Activated CD4-positive, alpha-beta T cell treated with anti-CD3 and anti-CD28 coated beads for 1 hour (primary cell): ENCODE measurements around the gene PGRMC2.
"Not testable (repeated sequence)": the region's sequence is repeated elsewhere in the genome, so short reads cannot be mapped to it uniquely, and the experiment has no call there.

Experiments used
- DNase-seq: peaks from one replicate; pipeline ENCODE4 v3.0.0-alpha.2; 2020

The PGRMC2 gene

DNA sequence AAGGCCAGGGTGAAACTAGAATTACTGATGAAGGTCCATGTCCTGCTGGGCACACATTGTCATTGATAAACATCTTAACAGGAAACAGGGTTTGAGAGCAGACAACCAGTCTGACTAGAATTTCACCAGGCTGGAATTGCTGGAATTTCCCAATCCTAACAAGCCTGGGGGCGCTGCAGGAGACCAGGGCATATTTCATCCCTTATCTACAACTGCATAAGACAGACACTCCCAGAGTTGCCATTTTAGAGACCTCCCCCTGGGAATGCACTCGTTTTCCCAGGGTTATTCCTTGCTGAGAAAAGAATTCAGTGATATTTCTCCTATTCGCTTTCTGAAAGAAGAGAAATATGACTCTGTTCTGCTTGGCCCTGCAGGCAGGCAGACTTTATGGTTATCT is 22.1 kb downstream of the PGRMC2 start:
- DNase-seq: not testable (repeated sequence)

DNA sequence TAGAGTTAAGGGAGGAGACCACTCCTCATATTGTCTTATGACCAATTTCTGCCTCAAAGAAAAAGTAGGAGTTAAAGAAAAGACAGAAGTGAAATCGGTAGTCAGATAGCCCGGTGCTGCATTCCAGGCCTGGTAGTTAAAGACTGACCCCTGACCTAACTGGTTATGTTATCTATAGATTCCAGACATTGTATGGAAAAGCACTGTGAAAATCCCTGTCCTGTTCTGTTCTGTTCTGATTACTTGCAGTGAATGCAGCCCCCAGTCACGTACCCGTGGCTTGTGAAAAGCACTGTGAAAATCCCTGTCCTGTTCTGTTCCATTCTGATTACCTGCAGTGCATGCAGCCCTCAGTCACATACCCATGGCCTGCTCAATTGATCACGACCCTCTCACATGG is 27.7 kb downstream of the PGRMC2 start:
- DNase-seq: not testable (repeated sequence)

DNA sequence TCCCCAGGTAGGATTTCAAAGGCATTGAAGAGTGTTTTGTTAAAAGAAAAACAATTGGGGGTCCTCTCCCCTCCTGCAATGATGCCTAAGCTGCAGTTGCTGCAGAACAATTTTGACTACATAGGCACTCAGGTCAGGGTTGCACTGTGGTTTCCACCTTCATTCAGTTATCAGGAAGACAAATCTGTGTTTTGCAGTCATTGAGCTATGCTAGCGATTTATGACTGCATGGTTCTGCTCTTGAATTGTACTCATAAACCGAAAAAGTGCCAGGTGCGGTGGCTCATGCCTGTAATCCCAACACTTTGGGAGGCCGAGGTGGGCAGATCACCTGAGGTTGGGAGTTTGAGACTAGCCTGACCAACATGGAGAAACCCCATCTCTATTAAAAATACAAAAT is 29.4 kb downstream of the PGRMC2 start:
- not testable (repeated sequence) for DNase-seq

GRCh38 chr4:128256539-128256938 is 31.1 kb downstream of the PGRMC2 start:
- no peak for DNase-seq

DNA sequence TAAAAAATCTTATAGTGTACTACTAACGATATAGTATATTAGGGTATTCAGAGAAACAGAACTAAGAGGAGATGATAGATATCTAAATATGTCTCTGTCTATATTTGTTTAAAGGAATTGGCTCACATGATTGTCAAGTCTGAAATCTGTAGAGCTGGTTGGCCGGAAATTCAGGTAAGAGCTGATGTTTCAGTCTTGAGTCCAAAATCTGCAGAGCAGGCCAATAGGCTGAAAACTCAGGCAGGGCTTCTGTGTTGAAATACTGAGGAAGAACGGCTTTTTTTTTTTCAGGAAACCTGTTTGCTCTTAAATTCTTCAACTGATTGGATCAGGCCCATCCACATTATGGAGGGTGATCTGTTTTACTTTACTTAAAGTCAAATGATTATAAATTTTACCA is 31.7 kb downstream of the PGRMC2 start:
- DNase-seq: no peak

GRCh38 chr4:128249787-128250668 is 37.6 kb downstream of the PGRMC2 start:
- no peak for DNase-seq

DNA sequence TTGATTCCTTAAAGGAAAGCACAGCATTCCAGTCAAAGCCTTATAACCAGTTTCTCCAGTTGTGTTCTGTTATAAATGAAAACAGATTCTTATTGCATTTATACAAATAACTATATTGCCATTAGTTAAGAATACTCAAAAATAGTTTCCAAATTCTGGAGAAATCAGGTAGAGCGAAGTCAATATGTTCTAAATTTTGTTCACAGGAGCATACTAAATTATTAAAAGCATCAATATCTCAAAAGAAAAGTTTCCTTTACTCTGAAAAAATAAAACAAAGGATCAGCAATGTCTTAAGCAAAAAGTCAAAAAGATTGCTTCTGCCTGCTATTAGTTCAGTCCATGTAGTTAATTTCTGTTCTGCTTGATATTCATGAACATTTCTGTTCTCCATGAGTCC is 39.7 kb downstream of the PGRMC2 start:
- no peak for DNase-seq

- not testable (repeated sequence) for DNase-seq
Measured at GRCh38 chr4:128245391-128245790, 42.2 kb downstream of the PGRMC2 start.

- DNase-seq: no peak
Measured at GRCh38 chr4:128244379-128244778, 43.2 kb downstream of the PGRMC2 start.

GRCh38 chr4:128242601-128243000 is 45.0 kb downstream of the PGRMC2 start:
- DNase-seq: no peak

- DNase-seq: no peak
Measured at GRCh38 chr4:128241981-128242380, 45.6 kb downstream of the PGRMC2 start.

GRCh38 chr4:128241425-128241913 is 46.1 kb downstream of the PGRMC2 start:
- no peak for DNase-seq

DNA sequence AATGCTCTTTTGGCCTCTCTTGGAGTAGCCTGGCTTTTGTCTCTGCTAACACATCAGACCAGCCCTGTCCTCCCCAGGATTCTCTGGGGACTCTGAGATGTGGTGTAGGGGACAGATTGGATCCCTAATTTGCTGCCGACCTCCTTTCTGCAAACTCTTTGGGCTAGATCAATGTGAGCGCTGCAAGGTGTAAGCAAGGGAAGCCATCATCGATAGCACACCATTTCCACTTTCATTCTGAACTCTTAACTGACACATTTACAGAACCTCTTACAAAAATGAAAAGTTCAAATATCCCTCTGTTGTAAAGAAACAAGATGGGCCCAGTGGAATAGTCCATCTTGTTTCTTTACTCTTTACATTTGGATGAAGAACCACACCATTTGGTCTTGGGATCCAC is 46.6 kb downstream of the PGRMC2 start:
- no peak for DNase-seq

DNA sequence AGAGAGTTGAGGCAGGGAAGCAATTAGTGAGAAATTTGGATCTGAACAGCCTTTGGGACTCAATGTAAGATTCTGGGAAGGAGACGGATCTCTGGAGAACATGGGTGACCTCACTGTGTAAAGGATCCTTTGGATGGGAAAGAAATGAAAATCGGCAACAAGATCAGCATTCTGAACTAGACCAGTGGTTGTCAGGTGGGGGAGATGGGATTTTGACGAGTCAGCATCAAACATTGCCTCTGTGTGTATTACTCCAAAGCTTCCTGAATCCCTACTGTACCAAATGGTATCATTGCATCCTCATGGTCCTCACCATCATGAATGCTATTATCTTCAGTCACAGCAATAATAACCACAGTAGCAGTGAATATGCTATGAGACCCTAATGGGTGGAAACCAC is 52.8 kb downstream of the PGRMC2 start:
- DNase-seq: no peak

DNA sequence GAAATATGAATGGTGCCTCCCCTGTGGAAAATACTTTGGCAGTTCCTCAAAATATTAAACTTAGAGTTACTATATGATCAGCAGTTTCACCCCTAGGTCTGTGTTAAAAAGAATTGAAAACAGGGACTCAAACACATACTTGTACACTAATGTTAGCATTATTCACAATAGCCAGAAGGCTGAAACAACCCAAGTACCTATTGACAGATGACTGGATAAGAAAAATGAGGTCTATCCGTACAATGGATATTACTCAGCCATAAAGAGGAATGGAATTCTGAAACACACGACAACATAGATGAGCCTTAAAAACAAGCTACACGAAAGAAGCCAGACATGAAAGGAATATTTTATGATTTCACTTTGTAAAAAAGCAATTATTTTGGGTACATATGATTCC is 54.9 kb downstream of the PGRMC2 start:
- no peak for DNase-seq

- no peak for DNase-seq
Measured at GRCh38 chr4:128228845-128229795, 58.5 kb downstream of the PGRMC2 start.

DNA sequence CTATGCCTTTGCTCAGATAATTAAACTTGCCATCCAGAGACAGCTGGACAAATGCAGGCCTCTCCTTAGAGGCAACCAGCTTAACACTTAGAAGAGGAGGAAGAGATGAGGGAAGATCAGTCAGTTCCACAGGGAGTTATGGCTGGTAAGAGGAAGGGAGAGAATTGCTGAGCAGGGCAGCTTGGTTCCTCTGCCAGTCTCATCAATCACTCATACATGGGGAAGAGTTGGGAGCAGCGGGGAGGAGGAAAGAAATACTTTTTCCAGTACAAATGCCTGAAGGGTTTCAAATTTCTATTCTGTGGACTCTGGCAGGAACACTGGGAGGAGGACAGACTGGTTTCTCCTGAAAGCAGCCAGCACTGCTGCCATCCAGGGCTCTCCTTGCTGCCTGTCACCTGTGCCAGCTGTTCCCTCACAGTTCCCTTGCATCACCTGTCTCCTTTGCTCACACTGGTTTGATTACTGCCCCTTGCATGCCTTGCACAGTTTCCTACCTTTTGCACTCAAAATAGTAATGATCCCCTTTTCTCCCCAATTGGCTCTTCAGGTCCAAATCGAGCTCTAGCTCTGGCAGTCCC is 59.5 kb downstream of the PGRMC2 start:
- DNase-seq: no peak

- DNase-seq: no peak
Measured at GRCh38 chr4:128225148-128225547, 62.5 kb downstream of the PGRMC2 start.

- no peak for DNase-seq
Measured at GRCh38 chr4:128221586-128221985, 66.0 kb downstream of the PGRMC2 start.

DNA sequence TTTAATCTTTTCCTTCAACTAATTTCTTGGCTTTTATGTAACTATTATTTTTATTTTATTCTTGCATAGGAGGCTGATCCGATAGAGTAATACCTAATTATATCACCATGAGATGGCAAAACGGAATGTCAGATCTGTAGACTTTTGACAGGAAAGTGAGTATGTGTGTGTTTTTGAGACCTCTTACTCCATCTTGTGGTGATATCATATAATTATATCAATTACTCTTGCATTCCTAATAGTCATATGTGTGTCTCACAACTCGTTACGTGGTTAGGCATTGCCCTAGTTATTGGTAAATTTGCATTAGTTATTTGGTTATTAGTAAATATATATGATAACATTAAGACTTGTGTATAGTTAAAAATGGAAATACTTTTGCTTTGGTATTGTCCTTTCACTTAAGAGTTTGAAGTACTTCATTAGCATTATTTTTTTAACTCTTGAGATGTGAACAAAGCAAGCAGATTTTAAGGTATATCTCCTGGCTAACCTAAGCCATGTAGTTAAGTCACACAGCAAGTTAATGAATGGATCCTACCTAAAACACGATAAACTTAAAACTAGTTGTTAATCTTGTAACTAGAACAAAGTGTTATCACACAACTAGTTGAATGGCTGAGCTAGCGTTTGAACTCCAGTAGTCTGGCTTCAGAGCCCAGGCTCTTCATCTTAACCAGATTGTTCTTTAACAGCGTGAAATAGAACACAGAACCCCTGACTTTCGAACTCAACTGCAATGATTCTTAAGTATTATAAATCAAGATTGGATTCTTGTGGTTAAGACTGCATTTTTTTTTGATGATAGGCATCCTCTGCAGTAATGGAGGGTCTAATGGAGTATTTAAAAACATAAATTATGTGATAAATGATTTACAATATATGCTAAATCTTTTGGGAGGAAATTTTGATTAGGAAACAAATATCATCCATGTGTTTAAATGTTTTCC is 67.1 kb downstream of the PGRMC2 start:
- DNase-seq: no peak
